ENCODE data around the gene GPR35. TPM values are rescaled to one million over a fixed set of nuclear protein-coding genes. Genes with fewer than 3 reads are reported as not detected.

Gene GPR35
- total RNA-seq, 1 donor from 2014 or later = 1.5 TPM

DNA sequence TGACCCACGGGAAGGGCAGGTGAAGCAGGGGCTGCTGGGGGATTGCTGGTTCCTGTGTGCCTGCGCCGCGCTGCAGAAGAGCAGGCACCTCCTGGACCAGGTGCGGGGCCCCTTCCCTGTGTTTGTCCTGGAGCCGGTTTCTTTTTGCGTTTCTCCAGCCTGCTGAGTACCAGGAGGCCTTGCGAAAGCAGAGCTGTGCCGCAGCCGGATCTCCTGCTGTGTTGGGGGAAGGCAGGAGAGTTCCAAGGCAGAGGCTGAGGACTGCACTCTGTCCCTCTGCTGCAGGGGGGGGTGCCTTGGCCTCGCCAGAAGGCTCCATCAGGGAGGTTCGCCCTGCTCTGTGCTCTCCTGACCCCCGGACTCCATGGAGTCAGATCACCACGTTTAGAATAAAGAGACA lies 35.9 kb upstream of the GPR35 start:
- peaks cover 18% of the 10 kb centered on the region for H3K4me1 Mint-ChIP-seq (ENCODE audit: low read depth, unreplicated experiment)
- H3K27me3 Mint-ChIP-seq (ENCODE audit: unreplicated experiment) = peaks cover 13% of the 10 kb centered on the region
- H3K4me3 Mint-ChIP-seq (ENCODE audit: unreplicated experiment) = no peak overlapping the region

GRCh38 chr2:240589850-240590525 lies 35.3 kb upstream of the GPR35 start:
- Mint-ChIP-seq H3K4me1 (ENCODE audit: low read depth, unreplicated experiment) (peaks cover 13% of the 10 kb centered on the region), H3K27me3 (ENCODE audit: unreplicated experiment) (peaks cover 8% of the 10 kb centered on the region), H3K27ac (ENCODE audit: unreplicated experiment) (no peak overlapping the region), H3K36me3 (ENCODE audit: unreplicated experiment) (no peaks in the 10 kb centered on the region), H3K4me3 (ENCODE audit: unreplicated experiment) (no peak overlapping the region), H3K9me3 (ENCODE audit: unreplicated experiment) (peaks cover 18% of the 10 kb centered on the region)
- no peak for DNase-seq
- no peak for TF ChIP-seq CTCF (IDR thresholded peaks at IDR 0.05; ENCODE audit: partially characterized antibody, unreplicated experiment)

More for the DNA sequence above, 35.9 kb upstream of the GPR35 start:
- DNase-seq = peak; percentile 8
- no peak overlapping the region for H3K27ac Mint-ChIP-seq (ENCODE audit: unreplicated experiment)
- no peaks in the 10 kb centered on the region for H3K36me3 Mint-ChIP-seq (ENCODE audit: unreplicated experiment)
- TF ChIP-seq CTCF (IDR thresholded peaks at IDR 0.05; ENCODE audit: partially characterized antibody, unreplicated experiment) = no peak
- H3K9me3 Mint-ChIP-seq (ENCODE audit: unreplicated experiment) = peaks cover 25% of the 10 kb centered on the region

DNA sequence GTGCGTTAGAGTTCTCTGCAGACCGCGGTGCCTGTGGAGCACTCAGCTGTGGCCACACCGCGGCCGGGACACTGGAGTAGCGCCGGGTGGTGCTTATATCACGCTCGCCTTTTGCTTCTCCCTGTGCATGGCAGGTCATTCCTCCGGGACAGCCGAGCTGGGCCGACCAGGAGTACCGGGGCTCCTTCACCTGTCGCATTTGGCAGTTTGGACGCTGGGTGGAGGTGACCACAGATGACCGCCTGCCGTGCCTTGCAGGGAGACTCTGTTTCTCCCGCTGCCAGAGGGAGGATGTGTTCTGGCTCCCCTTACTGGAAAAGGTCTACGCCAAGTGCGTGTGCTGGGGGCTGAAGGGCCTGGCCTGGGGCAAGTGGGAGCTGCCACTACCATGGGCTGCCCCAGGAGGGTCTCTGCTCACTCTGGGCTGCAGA lies 34.6 kb upstream of the GPR35 start:
- TF ChIP-seq CTCF (IDR thresholded peaks at IDR 0.05; ENCODE audit: partially characterized antibody, unreplicated experiment) = no peak
- no peak for DNase-seq
- no peak overlapping the region for H3K4me3 Mint-ChIP-seq (ENCODE audit: unreplicated experiment)
- H3K9me3 Mint-ChIP-seq (ENCODE audit: unreplicated experiment) = peaks cover 15% of the 10 kb centered on the region
- H3K36me3 Mint-ChIP-seq (ENCODE audit: unreplicated experiment) = no peaks in the 10 kb centered on the region
- no peak overlapping the region for H3K27ac Mint-ChIP-seq (ENCODE audit: unreplicated experiment)
- H3K4me1 Mint-ChIP-seq (ENCODE audit: low read depth, unreplicated experiment) = peaks cover 11% of the 10 kb centered on the region
- peaks cover 6% of the 10 kb centered on the region for H3K27me3 Mint-ChIP-seq (ENCODE audit: unreplicated experiment)

GRCh38 chr2:240591226-240591625 lies 34.1 kb upstream of the GPR35 start:
- H3K9me3 Mint-ChIP-seq (ENCODE audit: unreplicated experiment) = peaks cover 12% of the 10 kb centered on the region
- H3K27ac Mint-ChIP-seq (ENCODE audit: unreplicated experiment) = no peak overlapping the region
- no peak overlapping the region for H3K4me3 Mint-ChIP-seq (ENCODE audit: unreplicated experiment)
- H3K36me3 Mint-ChIP-seq (ENCODE audit: unreplicated experiment) = no peaks in the 10 kb centered on the region
- H3K4me1 Mint-ChIP-seq (ENCODE audit: low read depth, unreplicated experiment) = peaks cover 11% of the 10 kb centered on the region
- no peak for DNase-seq
- peaks cover 5% of the 10 kb centered on the region for H3K27me3 Mint-ChIP-seq (ENCODE audit: unreplicated experiment)
- TF ChIP-seq CTCF (IDR thresholded peaks at IDR 0.05; ENCODE audit: partially characterized antibody, unreplicated experiment) = no peak

GRCh38 chr2:240591784-240592183 lies 33.5 kb upstream of the GPR35 start:
- Mint-ChIP-seq H3K36me3 (ENCODE audit: unreplicated experiment) (no peaks in the 10 kb centered on the region), H3K4me1 (ENCODE audit: low read depth, unreplicated experiment) (peaks cover 11% of the 10 kb centered on the region), H3K9me3 (ENCODE audit: unreplicated experiment) (peaks cover 12% of the 10 kb centered on the region), H3K27me3 (ENCODE audit: unreplicated experiment) (peaks cover 5% of the 10 kb centered on the region), H3K27ac (ENCODE audit: unreplicated experiment) (no peak overlapping the region), H3K4me3 (ENCODE audit: unreplicated experiment) (no peak overlapping the region)
- DNase-seq = peak; percentile 10
- no peak for TF ChIP-seq CTCF (IDR thresholded peaks at IDR 0.05; ENCODE audit: partially characterized antibody, unreplicated experiment)
